H9 (cell line): ENCODE data around the gene MRPL48. TPM values are rescaled to one million over a fixed set of nuclear protein-coding genes. Genes with fewer than 3 reads are reported as not detected.

Experiments
- DNase-seq: peaks from one replicate; pipeline ENCODE4 v3.0.0-alpha.2; 2017
- H2AFZ ChIP-seq: one replicate; pipeline ENCODE4 v1.6.1; 2013; ENCODE audit warnings: mild to moderate bottlenecking, low read length, control low read depth, moderate library complexity
- H2AK5ac ChIP-seq: 2 replicates; pipeline ENCODE4 v1.6.1; 2013; ENCODE audit warnings: low read length, control low read depth, mixed read lengths; ENCODE audit not compliant: insufficient read length
- H2BK120ac ChIP-seq: one replicate; pipeline ENCODE4 v1.6.1; 2013; ENCODE audit warnings: low read depth, mild to moderate bottlenecking, low read length, control low read depth, inconsistent platforms; ENCODE audit not compliant: poor library complexity, severe bottlenecking
- H2BK12ac ChIP-seq: 2 replicates; pipeline ENCODE4 v1.6.1; 2013; ENCODE audit warnings: low read length, control low read depth, mixed read lengths, low read depth; ENCODE audit not compliant: insufficient read length
- H2BK15ac ChIP-seq: 2 replicates; pipeline ENCODE4 v1.6.1; 2013; ENCODE audit warnings: low read depth, low read length, control low read depth
- H2BK20ac ChIP-seq: one replicate; pipeline ENCODE4 v1.6.1; 2013; ENCODE audit warnings: low read depth, mild to moderate bottlenecking, low read length, control low read depth, inconsistent platforms; ENCODE audit not compliant: poor library complexity, severe bottlenecking
- H2BK5ac ChIP-seq: 2 replicates; pipeline ENCODE4 v1.6.1; 2013; ENCODE audit warnings: low read length, control low read depth, mixed read lengths; ENCODE audit not compliant: insufficient read length
- H3K14ac ChIP-seq: 2 replicates; pipeline ENCODE4 v1.6.1; 2013; ENCODE audit warnings: low read length, control low read depth; ENCODE audit not compliant: insufficient read depth
- H3K18ac ChIP-seq: 2 replicates; pipeline ENCODE4 v1.6.1; 2013; ENCODE audit warnings: low read depth, mild to moderate bottlenecking, mixed read lengths, low read length, control low read depth; ENCODE audit not compliant: insufficient read length
- H3K23ac ChIP-seq: 2 replicates; pipeline ENCODE4 v1.6.1; 2013; ENCODE audit warnings: low read length, control low read depth, mixed read lengths, low read depth; ENCODE audit not compliant: insufficient read length
- H3K23me2 ChIP-seq: 2 replicates; pipeline ENCODE4 v1.6.1; 2013; ENCODE audit warnings: low read depth, mild to moderate bottlenecking, mixed read lengths, low read length, control low read depth; ENCODE audit not compliant: insufficient read length, poor library complexity, severe bottlenecking
- H3K27ac ChIP-seq: 2 replicates; pipeline ENCODE4 v1.5.1; 2013; ENCODE audit warnings: low read length, control low read depth, mixed read lengths, low read depth; ENCODE audit not compliant: insufficient read length
- H3K27me3 ChIP-seq: 2 replicates; pipeline ENCODE4 v1.6.1; 2013; ENCODE audit warnings: low read length, control low read depth, inconsistent platforms; ENCODE audit not compliant: insufficient read depth
- H3K4ac ChIP-seq: 2 replicates; pipeline ENCODE4 v1.6.1; 2013; ENCODE audit warnings: low read depth, mild to moderate bottlenecking, control low read depth, inconsistent platforms, low read length, moderate library complexity
- H3K4me1 ChIP-seq: 2 replicates; pipeline ENCODE4 v1.6.1; 2013; ENCODE audit warnings: low read length, control low read depth, inconsistent platforms; ENCODE audit not compliant: insufficient read depth
- H3K4me2 ChIP-seq: 2 replicates; pipeline ENCODE4 v1.6.1; 2013; ENCODE audit warnings: low read length, control low read depth, mixed read lengths; ENCODE audit not compliant: insufficient read length, insufficient read depth
- H3K56ac ChIP-seq: 2 replicates; pipeline ENCODE4 v1.6.1; 2013; ENCODE audit warnings: low read depth, mild to moderate bottlenecking, mixed read lengths, low read length, control low read depth; ENCODE audit not compliant: insufficient read length
- H3K79me1 ChIP-seq: 2 replicates; pipeline ENCODE4 v1.6.1; 2013; ENCODE audit warnings: low read depth, mild to moderate bottlenecking, moderate library complexity, low read length, control low read depth, inconsistent platforms; ENCODE audit not compliant: insufficient read depth, poor library complexity, severe bottlenecking
- H3K79me2 ChIP-seq: 2 replicates; pipeline ENCODE4 v1.6.1; 2013; ENCODE audit warnings: low read length, control low read depth, inconsistent platforms; ENCODE audit not compliant: insufficient read depth
- H3K9ac ChIP-seq: 2 replicates; pipeline ENCODE4 v1.6.1; 2013; ENCODE audit warnings: low read length, control low read depth, mixed read lengths; ENCODE audit not compliant: insufficient read length; ENCODE audit errors: extremely low read depth
- H3K9me3 ChIP-seq: one replicate; pipeline ENCODE4 v1.6.1; 2013; ENCODE audit warnings: low read depth, low read length, inconsistent platforms; ENCODE audit not compliant: control insufficient read depth
- H3T11ph ChIP-seq: one replicate; pipeline ENCODE4 v1.6.1; 2013; ENCODE audit warnings: mild to moderate bottlenecking, low read length, control low read depth, inconsistent platforms
- H4K20me1 ChIP-seq: one replicate; pipeline ENCODE4 v1.6.1; 2013; ENCODE audit not compliant: control insufficient read depth, insufficient read length, insufficient read depth
- H4K5ac ChIP-seq: 2 replicates; pipeline ENCODE4 v1.6.1; 2013; ENCODE audit warnings: low read depth, mild to moderate bottlenecking, mixed read lengths, low read length, control low read depth; ENCODE audit not compliant: insufficient read length
- H4K8ac ChIP-seq: replicated peaks from 2 replicates; pipeline ENCODE4 v1.6.1; 2013; ENCODE audit warnings: low read length, control low read depth, mixed read lengths, low read depth; ENCODE audit not compliant: insufficient read length
- H4K91ac ChIP-seq: 2 replicates; pipeline ENCODE4 v1.6.1; 2013; ENCODE audit warnings: low read depth, mild to moderate bottlenecking, moderate library complexity, mixed read lengths, low read length, control low read depth; ENCODE audit not compliant: insufficient read length
- H3K27ac Mint-ChIP-seq, 3 experiments: 2 replicates in 2 of 3; 3 replicates in 1 of 3; pipeline ENCODE4 v1.8.0; 2020 to 2021; ENCODE audit warnings: mixed read lengths in 3 of 3, mild to moderate bottlenecking in 1 of 3, moderate library complexity in 1 of 3
- H3K27me3 Mint-ChIP-seq: 2 replicates; pipeline ENCODE4 v1.8.0; 2021; ENCODE audit warnings: low read depth, mild to moderate bottlenecking, moderate library complexity, mixed read lengths
- H3K36me3 Mint-ChIP-seq, 3 experiments: 2 replicates in 2 of 3; 3 replicates in 1 of 3; pipeline ENCODE4 v1.8.0; 2020 to 2021; ENCODE audit warnings: low read depth in 3 of 3, mixed read lengths in 3 of 3; ENCODE audit not compliant: insufficient read depth in 1 of 3
- H3K4me1 Mint-ChIP-seq, 2 experiments: 2 replicates each; pipeline ENCODE4 v1.8.0; 2020; ENCODE audit warnings: mixed read lengths in 2 of 2
- H3K4me3 Mint-ChIP-seq, 2 experiments: 2 replicates in 1 of 2; 3 replicates in 1 of 2; pipeline ENCODE4 v1.8.0; 2020 to 2021; ENCODE audit warnings: mild to moderate bottlenecking in 2 of 2, mixed read lengths in 2 of 2, moderate library complexity in 1 of 2
- H3K9me3 Mint-ChIP-seq, 2 experiments: 2 replicates in 1 of 2; 3 replicates in 1 of 2; pipeline ENCODE4 v1.8.0; 2020; ENCODE audit warnings: mild to moderate bottlenecking in 2 of 2, mixed read lengths in 2 of 2, moderate library complexity in 1 of 2
- WGBS: extraction: QIAGEN DNeasy Blood & Tissue Kit; methylation state at CpG from one replicate; pipeline ENCODE4 v1.1.7; 2013; ENCODE audit warnings: missing lambda C conversion rate, low lambda C conversion rate, mixed read lengths; ENCODE audit not compliant: insufficient read length; ENCODE audit errors: extremely low coverage; 5-methylcytosine and 5-hydroxymethylcytosine counted together
- total RNA-seq: library from RNA; stranded (reverse); gene quantifications from 2 replicates; pipeline ENCODE4 v1.2.1, GENCODE V29; 2021
- TF ChIP-seq, protein P1 (sequence below): fragments of 200-600 bp; sonication (generic); conservative IDR thresholded peaks from 3 replicates; pipeline ENCODE4 v1.8.0; 2021; ENCODE audit warnings: antibody characterized with exemption, mild to moderate bottlenecking

Gene MRPL48
- total RNA-seq, 1 experiment from 2014 or later = 36.4 TPM

DNA sequence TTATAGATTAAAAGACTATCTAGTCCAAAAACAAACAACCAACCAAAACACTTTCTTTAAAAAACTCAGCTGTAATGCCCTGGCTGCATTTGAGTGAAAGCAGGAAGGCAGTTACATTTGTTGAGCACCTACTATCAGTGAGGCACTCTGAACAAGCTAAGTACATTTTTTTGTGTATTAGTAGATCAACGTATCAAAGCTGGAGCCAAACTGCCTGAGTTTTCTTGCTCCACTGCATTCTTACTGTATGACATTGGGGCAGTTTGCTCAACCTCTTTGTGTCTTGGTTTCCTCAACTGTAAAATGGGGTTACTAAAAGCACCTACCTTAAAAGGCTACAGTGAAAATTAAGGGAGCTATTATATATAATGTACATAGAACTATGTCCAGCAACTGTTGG lies 67.0 kb downstream of the MRPL48 start:
- Histone ChIP-seq H3K9ac (no peak overlapping the region), H2BK15ac (no peak overlapping the region), H4K91ac (no peak overlapping the region), H2BK12ac (no peak overlapping the region), H3K79me2 (no peaks in the 10 kb centered on the region), H3K79me1 (no peaks in the 10 kb centered on the region), H2BK20ac (no peak overlapping the region), H2BK5ac (no peak overlapping the region), H3K56ac (no peak overlapping the region), H3K23me2 (no peaks in the 10 kb centered on the region), H3K4me2 (no peak overlapping the region), H3K4me1 (0 out of 2 replicates have a peak, but pooled peaks cover 3% of the 10 kb centered on the region), H3K9me3 (no peaks in the 10 kb centered on the region), H2BK120ac (no peak overlapping the region), H3K4ac (no peak overlapping the region), H2AFZ (no peak overlapping the region), H3K18ac (no peak overlapping the region), H3K23ac (no peak overlapping the region), H2AK5ac (no peak overlapping the region), H3K27me3 (no peaks in the 10 kb centered on the region), H4K20me1 (no peaks in the 10 kb centered on the region), H3T11ph (no peak overlapping the region), H4K5ac (no peak overlapping the region), H4K8ac (no peak overlapping the region), H3K14ac (no peak overlapping the region), H3K27ac (no peak overlapping the region)
- H3K36me3 Mint-ChIP-seq = peaks cover 0 to 5% (median 0%) of the 10 kb centered on the region in 3 experiments; a peak in 3 of 7 replicates
- no peak for DNase-seq
- no peak overlapping the region for H3K4me3 Mint-ChIP-seq
- H3K4me1 Mint-ChIP-seq = peaks cover 2 to 13% of the 10 kb centered on the region in 2 experiments
- WGBS = no CpG with 5 or more reads among the region's 1 CpG
- H3K27me3 Mint-ChIP-seq = no peaks in the 10 kb centered on the region
- TF ChIP-seq, protein P1, sequence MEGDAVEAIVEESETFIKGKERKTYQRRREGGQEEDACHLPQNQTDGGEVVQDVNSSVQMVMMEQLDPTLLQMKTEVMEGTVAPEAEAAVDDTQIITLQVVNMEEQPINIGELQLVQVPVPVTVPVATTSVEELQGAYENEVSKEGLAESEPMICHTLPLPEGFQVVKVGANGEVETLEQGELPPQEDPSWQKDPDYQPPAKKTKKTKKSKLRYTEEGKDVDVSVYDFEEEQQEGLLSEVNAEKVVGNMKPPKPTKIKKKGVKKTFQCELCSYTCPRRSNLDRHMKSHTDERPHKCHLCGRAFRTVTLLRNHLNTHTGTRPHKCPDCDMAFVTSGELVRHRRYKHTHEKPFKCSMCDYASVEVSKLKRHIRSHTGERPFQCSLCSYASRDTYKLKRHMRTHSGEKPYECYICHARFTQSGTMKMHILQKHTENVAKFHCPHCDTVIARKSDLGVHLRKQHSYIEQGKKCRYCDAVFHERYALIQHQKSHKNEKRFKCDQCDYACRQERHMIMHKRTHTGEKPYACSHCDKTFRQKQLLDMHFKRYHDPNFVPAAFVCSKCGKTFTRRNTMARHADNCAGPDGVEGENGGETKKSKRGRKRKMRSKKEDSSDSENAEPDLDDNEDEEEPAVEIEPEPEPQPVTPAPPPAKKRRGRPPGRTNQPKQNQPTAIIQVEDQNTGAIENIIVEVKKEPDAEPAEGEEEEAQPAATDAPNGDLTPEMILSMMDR = no peak
- H3K9me3 Mint-ChIP-seq = no peaks in the 10 kb centered on the region
- H3K27ac Mint-ChIP-seq = no peak overlapping the region
